ENCODE results near the gene FOXD2.

DNA sequence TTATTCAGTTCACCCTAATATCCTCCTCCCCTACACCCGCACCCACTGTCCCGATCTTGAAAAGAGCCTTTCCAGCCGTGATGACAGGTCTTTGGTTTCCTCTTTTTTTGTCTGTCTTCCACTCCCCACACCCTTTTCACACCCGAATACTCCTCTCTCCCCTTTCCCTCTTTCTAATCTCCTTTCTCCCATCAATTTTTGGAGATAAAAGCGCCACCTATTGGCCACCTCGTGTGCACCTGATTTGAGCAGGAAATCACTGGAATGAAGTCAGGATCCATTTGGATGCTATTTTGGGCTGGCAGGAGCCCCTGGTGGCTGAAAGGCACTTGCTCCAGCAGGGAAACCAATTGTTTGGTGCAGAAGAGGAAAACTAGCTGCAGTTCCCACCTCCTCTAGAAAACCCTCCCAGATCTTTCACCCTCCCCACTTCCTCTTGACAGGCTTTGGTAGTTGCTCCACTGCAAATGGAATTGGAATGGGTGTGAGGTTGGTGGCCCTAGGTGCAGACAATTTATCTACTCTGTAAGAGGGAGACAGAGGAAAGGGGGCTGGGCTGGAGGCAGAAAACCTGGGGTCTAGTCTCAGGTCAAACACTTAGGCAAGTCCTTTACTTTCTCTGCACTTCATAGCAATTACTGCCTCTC, 13.4 kb upstream of the FOXD2 start:
- TF ChIP-seq EZH2 (IDR thresholded peaks at IDR 0.05; ENCODE audit: insufficient read depth, low read length) = no peak
- TF ChIP-seq, protein P1, sequence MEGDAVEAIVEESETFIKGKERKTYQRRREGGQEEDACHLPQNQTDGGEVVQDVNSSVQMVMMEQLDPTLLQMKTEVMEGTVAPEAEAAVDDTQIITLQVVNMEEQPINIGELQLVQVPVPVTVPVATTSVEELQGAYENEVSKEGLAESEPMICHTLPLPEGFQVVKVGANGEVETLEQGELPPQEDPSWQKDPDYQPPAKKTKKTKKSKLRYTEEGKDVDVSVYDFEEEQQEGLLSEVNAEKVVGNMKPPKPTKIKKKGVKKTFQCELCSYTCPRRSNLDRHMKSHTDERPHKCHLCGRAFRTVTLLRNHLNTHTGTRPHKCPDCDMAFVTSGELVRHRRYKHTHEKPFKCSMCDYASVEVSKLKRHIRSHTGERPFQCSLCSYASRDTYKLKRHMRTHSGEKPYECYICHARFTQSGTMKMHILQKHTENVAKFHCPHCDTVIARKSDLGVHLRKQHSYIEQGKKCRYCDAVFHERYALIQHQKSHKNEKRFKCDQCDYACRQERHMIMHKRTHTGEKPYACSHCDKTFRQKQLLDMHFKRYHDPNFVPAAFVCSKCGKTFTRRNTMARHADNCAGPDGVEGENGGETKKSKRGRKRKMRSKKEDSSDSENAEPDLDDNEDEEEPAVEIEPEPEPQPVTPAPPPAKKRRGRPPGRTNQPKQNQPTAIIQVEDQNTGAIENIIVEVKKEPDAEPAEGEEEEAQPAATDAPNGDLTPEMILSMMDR (IDR thresholded peaks at IDR 0.05; ENCODE audit: insufficient read depth, low read depth, low read length) = peak; percentile 91

Data from astrocyte (in vitro differentiated cells and primary cell).